Sigmoid colon (tissue), 4 donors: Measurements from ENCODE around the gene NOC2L.

ENCODE experiments used
- POLR2A ChIP-seq, 2 donors: fragments of 450-650 bp; IDR thresholded peaks; one replicate each; pipeline ENCODE4 v1.6.1; 2016; ENCODE audit warnings: antibody characterized with exemption in 2 of 2, mild to moderate bottlenecking in 2 of 2, moderate library complexity in 2 of 2
- POLR2AphosphoS5 ChIP-seq, 4 donors: sonication (generic); formaldehyde crosslinking; IDR thresholded peaks; one replicate each; pipeline ENCODE4 v1.6.1; 2017; ENCODE audit warnings: antibody characterized with exemption in 4 of 4
- TF ChIP-seq, protein P1 (sequence below), 4 experiments: fragments of 450-650 bp in 3 of 4; fragments of 200-600 bp in 1 of 4; IDR thresholded peaks; one replicate each; pipeline ENCODE4 v1.5.1; 2016 to 2019; ENCODE audit warnings: antibody characterized with exemption in 4 of 4, mild to moderate bottlenecking in 3 of 4, moderate library complexity in 2 of 4

DNA sequence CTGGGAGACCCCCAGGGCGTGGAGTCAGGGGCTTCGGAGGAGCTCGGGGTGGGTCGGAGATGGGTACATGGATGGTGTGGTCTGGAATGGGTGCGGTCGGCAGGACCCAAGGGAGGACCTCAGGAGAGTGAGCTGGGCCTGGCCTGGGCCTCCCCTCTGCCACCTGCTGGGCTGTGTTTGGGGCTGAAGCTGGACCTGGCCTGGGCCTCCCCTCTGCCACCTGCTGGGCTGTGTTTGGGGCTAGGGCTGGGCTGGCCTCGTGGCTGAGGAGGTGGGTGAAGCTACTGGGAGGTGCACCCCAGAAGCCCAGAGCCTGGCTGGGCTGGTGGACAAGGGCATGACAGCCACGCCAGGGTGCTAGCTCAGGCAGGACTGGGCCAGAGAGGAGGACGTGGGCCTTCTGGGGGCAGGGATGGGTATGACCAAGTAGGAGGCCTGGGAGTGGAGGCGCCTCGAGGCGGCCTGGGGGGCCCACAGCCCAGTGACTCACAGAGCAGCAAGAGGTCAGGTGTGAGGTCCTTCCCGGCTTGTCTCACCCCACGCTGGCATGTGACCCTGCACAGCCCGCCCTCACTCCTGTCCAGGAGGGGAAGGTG is 20.9 kb downstream of the NOC2L start:
- TF ChIP-seq, protein P1, sequence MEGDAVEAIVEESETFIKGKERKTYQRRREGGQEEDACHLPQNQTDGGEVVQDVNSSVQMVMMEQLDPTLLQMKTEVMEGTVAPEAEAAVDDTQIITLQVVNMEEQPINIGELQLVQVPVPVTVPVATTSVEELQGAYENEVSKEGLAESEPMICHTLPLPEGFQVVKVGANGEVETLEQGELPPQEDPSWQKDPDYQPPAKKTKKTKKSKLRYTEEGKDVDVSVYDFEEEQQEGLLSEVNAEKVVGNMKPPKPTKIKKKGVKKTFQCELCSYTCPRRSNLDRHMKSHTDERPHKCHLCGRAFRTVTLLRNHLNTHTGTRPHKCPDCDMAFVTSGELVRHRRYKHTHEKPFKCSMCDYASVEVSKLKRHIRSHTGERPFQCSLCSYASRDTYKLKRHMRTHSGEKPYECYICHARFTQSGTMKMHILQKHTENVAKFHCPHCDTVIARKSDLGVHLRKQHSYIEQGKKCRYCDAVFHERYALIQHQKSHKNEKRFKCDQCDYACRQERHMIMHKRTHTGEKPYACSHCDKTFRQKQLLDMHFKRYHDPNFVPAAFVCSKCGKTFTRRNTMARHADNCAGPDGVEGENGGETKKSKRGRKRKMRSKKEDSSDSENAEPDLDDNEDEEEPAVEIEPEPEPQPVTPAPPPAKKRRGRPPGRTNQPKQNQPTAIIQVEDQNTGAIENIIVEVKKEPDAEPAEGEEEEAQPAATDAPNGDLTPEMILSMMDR (IDR thresholded peaks at IDR 0.05) = peak in 2 of 4 experiments; percentile 15 to 54
- TF ChIP-seq POLR2A (IDR thresholded peaks at IDR 0.05) (no peak), POLR2AphosphoS5 (IDR thresholded peaks at IDR 0.05) (no peak)
